GM18502 (cell line): ENCODE measurements around the gene TNFRSF11A.

Source experiments
- ATAC-seq: cut with Tn5 transposase; IDR thresholded peaks from one replicate; pipeline ENCODE4 v1.9.1; 2021; ENCODE audit warnings: mild to moderate bottlenecking; ENCODE audit not compliant: unreplicated experiment, poor library complexity

The TNFRSF11A gene

DNA sequence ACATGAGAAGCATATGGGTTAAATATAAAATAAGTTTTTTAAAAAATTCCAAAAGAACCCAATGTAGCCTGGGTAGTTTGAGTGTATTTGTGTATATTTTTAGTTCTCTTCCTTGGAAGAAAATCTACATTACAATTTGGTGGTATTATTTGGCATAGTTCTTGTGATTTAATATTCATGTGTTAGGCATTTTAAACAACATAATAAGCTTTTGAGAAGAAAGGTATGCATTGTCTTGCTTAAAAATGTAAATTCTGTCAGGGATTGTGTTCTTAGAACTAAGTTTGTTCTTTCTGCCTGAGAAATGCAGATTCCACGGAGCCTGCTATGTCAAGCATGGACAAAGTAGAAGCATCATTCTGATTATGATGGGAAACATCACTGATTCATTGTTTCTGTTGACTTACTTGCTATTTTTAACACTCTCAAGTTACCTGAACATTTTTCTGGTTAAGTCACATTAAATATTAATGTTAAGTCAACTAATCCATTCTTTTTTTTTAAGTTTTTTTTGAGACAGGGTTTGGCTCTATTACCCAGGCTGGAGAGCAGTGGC, 49.4 kb downstream of the TNFRSF11A start:
- ATAC-seq, result no peak

DNA sequence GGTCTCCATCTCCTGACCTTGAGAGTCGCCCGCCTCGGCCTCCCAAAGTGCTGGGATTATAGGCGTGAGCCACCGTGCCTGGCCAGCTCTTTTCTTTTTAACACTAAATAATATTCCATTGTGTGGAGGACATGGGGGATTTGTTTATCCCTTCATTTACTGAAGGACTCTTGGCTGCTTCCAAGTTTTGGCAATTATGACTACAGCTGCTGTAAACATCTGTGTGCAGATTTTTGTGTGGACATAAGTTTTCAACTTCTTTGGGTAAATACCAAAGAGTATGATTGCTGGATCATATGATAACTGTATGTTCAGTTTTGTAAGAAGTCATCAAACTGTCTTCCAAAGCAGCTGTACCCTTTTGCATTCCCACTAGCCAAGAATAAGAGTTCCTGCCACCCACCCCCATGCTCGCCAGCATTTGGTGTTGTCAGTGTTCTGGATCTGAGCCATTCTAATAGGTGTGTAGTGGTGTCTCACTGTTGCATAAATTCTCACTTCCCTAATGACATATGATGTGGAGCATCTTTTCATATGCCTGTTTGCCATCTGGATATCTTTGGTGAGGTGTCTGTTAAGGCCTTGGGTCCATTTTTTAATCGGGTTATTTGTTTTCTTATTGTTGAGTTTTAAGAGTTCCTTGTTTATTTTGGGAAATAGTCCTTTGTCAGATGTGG, 52.2 kb downstream of the TNFRSF11A start:
- ATAC-seq, result no peak

DNA sequence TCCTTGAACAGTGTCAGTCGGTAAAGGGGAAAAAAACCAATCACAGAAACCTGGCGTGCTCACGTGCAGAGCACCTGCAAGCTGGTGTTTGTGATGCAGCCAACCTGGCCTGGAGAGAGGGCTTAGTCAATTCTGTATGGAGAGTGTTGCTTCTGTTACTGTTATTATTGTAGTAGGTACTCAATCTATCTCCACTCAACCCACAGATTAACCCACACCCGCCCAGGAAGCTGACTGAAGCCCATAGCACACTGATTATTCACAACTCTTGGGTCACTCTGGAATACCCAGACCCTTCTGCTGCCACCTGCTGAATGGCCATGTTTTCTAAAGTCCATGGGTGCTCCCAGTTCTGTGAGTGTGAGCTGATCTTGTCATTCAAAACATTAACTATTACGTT, 53.9 kb downstream of the TNFRSF11A start:
- ATAC-seq, result no peak

DNA sequence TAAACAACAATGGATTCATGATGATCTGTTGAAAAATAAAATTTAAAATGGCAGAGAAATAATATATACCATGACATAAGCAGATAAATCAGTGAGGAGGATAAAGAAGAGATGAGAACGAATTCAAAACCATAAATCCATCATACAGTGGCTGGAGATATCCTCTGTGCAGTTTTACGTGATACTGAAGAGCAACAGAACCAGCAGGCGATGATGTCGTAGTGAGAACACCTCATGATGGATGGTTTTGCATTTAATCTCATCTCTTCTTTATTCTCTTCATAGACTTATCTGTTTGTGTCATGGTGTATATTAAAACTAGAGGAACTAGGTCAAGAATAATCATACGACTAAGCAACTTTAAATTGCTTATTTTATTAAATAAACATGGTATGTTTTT, 56.3 kb downstream of the TNFRSF11A start:
- no peak for ATAC-seq

DNA sequence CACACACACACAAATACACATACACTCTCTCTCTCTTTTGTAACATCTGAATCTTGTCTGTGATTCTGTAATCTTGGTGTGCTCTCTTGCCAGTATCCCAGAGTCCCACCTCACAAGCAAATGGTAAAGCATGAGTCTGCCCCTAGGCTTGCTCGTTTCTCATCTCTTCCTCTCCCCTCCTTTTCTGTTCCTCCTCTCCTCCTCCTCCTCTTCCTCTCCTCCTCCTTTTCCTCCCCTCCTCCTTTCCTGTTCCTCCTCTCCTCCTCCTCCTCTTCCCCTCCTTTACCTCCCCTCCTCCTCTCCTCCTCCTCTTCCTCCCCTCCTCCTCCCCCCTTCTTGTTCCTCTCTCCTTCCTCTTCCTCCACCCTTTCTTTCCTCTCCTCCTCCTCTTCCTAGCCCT, 59.0 kb downstream of the TNFRSF11A start:
- no peak for ATAC-seq

DNA sequence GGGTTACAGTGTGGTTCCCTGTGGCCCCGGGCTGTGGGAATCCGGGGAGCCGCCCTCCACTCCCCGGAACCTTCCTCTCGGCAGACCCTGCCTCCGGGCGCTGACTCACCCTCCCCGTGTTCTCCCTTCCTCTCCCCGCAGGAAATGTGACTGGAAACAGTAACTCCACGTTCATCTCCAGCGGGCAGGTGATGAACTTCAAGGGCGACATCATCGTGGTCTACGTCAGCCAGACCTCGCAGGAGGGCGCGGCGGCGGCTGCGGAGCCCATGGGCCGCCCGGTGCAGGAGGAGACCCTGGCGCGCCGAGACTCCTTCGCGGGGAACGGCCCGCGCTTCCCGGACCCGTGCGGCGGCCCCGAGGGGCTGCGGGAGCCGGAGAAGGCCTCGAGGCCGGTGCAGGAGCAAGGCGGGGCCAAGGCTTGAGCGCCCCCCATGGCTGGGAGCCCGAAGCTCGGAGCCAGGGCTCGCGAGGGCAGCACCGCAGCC, 59.5 kb downstream of the TNFRSF11A start:
- no peak for ATAC-seq

DNA sequence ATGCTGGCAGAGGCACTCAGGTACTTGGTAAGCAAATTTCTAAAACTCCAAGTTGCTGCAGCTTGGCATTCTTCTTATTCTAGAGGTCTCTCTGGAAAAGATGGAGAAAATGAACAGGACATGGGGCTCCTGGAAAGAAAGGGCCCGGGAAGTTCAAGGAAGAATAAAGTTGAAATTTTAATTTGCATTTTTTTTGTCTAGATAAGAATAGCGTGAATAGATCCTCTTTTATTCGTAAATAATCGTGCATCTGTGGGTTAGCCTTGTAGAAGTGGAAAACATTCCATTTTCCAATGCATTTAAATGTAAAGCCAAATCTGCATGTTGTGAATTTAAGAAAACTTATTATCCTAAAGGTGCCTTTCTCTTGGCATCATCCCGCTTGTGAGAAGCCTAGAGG, 61.0 kb downstream of the TNFRSF11A start:
- no peak for ATAC-seq

DNA sequence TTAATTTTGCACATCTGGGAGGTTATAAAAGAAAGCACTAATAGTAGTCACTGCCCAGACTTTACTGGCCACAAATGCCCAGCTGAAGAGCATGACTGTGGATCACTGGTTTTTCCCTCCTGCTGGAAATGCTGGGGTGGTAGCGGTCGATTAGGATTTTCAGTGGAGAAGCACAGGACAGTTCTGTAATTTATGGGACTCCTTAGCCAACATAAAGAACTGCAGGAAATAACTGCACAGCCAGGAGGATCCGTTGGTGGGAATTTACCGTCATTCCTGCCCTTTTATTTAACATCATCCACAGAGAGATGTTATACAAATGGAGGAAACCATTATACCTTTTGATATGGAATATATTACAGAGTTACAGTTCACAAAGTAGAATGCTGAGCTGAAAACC, 61.5 kb downstream of the TNFRSF11A start:
- ATAC-seq, result no peak

DNA sequence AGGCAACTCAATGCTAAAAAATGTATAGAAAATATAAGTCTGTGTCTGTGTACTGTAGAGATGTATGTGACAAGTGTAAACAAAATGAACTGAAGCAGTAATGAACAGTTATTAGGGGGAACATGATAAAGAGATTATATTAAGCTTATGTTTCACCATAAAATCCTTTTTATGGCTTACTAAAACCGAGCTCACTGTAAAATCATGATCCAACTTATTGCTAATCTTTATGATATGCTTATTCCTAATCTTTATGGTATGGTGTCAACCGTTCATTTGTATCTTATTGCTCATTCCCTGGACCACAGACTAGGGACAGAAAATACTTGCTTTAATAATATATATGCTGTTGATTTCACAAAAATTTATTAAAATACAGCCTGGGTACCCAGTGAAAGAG, 62.1 kb downstream of the TNFRSF11A start:
- no peak for ATAC-seq

DNA sequence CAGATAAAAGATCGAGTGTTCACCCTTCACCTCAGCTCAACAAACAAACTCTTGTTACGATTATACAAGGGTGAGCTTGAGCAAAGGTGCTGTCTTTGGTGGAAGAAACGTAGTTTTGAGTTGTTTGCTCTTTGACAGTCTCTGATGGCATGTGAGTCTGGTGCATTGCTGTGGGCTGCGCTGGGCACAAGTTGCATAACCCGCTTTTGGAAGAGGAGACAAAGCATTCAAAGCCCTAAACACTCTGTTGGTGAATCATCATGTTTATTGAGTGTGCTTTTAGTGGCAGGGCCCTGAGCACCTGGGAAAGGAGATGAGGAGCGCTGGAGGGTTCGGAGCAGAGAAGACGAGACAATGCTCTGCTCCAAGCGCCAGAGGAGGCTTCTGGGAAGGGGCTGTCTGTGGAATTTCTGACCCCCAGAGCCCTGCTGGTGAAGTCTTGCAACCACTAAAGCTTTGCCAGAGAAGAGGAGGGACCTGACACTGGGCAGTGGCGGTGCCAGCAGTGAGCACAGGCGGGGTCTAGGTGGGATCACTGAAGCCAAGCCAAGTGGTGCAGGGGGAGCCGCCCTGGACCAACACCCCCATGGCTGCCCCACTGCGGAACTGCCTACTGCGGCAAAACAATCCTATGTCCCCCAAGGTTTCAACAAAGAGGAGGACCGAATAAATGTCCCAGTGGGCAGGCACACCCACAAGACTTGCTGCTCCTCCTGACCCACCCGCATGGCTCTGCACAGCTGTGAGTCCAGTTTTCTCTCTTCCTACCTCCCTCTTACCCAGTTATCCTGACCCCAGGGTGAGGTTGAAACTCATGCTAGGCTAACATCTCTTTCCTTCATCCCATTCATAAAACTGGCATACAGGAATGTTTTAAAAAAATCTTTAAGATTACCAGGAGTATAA, 64.0 kb downstream of the TNFRSF11A start:
- ATAC-seq, result no peak

DNA sequence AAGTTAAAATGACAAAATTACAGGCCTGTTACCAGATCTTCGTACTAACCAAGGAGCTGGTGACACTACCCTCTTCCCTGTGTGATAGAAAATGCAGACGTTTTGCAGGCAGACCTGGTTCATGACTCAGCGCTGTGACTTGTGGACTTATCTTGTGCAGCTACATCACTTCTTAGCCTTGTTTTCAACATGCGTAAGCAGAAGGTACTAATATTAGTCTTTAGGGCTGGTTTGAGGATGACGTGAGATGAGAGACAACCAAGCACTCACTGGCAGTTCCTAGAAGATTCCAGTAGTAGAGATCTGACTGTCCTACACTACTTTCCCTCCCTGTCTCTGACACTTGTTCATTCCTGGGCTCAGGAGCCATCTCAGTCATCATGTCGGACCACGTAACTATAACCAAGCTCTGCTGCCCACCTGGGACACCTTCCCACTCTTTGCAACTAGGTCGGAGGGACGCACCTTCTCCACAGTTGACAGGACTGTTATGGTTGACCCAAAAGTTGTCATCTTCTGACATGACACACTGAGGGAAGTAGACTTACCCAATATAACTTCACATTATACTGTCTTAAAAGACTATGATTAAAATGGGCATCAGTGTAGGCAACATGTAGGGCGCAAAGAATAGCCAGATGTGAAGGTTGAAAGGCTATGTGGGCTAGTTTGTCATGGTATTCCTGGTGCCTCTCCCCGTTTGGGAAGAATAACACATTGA, 64.8 kb downstream of the TNFRSF11A start:
- ATAC-seq, result no peak

DNA sequence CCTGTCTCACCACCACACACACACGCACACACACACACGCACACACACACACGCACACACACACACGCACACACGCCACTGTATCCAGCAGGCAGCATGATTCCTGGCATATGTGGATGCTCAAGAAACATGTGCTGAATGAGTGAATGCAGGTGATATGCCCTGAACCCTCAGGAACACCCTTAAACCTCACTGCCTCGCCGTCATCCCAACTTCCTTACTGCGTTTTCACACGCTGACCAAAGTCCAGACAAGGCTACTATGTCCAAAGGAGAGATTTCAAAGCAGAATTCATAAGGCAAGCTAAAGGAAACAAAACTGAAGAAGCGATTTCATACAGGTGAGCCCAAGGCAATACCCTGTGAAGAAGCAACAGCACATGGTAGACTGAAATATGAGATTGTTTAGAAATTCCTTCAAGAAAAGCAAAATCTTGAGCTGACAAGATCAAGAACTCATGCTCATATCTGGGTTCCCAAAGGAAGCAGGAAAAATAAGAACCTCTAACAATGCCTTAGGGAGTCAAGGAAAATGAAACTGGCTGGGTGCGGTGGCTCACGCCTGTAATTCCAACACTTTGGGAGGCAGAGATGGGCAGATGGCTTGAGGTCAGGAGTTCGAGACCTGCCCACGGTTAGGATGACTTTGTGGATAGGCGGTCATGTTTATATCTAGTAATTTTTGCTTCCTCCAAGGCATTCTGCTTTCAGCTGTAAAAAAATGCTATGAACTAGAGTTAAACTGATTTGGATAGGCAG, 69.1 kb downstream of the TNFRSF11A start:
- ATAC-seq, result no peak

DNA sequence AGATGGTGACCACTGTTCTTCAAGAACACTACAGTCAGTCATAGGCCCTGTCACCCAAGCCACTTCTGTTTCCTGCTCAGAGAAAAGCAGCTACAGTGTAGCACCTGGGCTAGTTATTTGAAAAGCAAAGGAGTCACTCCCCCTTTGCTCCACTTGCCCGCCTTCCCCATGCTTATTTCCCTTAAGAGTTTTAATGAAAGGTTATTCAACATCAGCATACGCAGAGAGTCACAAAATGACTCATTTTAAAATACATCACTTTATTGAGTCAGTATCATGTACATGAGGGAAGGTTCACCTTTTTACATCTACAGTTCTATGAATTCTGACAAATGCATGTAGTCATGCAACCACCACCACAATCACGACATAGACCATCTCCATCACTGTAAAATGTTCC, 71.3 kb downstream of the TNFRSF11A start:
- ATAC-seq, result no peak

DNA sequence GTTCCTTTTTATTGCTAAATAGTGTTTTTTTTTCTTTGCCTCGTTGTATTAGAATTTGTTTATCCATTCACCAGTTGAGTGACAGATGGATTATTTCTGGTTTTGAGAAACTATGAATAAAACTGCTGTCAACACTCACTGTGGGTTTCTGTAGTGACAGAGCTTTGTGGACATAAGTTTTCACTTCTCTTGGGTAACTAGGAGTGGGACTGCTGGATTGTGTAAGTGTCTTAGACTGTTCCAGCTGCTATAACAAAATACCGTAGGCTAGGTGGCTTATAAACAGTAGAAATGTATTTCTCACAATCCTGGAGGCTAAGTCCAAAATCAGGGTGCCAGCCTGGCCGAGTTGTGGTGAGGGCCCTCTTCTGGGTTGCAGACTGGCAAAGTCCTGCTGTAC, 71.9 kb downstream of the TNFRSF11A start:
- ATAC-seq, result no peak

DNA sequence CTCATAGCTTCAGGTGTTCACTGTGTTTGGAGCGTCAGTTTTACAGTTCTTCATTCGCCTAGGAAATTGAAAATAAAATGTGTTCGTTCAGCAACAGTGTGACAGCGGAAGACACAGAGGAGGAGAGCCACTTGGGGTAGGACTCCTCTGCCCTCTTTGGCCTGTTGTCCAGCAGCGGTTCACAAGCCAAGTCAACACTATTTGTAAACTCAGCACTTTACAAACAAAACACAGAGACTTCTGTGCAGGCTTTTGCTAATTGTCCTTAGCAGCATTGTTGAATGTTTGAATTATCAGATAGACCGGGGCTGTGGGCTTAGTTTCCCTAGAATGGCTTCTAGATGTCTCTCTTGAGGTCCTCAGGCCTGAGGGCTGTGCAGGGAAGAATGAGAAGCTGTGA, 73.2 kb downstream of the TNFRSF11A start:
- ATAC-seq, result no peak

DNA sequence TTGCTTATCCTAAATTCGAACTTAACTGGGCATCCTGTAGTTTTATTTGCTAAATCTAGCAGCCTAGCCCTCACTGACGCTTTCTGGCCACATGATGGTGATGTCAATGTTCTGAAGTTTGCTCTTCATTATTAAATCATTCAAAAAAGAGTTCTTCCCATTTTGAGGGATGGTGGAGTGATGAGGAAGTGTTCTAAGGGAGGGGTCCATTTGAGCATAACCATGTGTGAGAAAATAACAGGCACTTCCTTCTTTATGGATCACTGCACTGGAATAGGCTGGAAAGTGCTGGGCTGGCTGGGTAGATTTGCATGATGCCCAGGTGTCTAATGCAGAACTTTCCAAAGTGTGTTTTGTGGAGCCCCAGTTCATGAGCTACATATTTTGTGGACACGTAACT, 74.2 kb downstream of the TNFRSF11A start:
- no peak for ATAC-seq

DNA sequence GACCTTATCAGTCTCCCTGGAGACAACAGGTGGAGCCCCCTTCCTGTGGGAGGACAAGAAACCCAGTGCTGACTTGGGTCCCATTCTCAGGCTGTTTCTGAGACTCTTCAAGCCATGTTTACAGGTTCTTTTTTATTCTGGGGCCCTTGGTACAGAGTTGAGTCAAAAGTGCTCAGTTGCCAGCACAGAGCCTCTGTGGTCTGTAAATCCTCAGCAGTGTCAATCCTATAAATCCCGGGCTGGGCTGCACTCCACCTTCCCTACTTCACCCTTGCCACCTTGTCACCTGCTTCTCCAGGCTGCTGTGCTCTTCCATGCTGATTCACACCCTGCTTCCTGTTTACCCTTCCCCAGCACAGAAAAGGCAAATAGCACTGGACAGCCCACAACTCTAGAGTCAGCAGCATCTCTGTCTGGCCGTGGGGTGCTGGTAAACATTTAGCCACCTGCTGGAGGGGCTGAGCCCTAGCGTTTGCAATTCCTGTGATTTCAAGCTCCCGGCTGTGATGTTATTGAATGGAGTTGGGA, 74.7 kb downstream of the TNFRSF11A start:
- peak; percentile 67 for ATAC-seq

DNA sequence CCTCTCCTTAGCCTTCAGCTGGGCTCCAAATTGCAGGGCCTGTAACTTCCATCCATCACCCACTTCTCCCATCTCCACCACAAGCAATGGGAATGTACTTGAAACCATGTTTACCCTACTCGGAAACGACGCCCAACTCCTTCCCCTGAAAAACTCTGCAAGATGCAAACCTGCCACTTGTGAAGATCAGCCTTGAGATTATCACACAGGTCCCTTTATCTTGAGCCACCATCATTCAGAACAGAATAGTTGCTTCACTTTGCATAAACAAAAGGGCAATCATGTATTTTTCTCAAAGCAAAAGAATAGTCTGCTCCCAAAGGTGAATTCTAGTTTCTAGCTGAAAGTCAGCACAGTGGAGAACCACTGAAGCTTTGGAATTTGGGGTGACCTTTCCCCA, 75.8 kb downstream of the TNFRSF11A start:
- ATAC-seq, result no peak

DNA sequence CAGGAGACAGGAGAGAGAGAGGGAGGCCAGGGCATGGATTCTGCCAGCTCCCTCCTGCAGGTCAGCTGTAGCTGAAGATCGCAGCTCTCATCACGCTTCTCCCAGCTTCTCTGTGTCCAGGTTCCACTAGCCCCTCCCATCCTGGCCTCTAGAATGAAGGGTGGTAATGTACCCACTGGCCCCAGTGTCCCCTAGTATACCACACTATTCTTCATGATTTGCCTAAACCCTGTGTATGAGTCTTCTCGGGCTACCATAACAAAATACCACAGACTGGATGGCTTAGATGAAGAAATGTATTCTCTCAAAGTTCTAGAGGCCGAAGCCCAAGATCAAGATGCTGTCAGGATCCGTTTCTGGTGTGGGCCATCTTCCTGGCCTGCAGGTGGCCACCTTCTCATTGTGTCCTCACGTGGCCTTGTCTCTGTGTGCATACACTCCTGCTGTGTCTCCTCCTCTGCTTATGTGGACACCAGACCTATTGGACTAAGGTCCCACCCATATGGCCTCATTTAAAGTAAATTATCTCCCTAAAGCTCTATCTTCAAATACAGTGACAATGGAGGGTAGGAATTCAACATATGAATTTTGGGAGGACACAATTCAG, 77.3 kb downstream of the TNFRSF11A start:
- no peak for ATAC-seq
